ENCODE data around the gene C1orf232. TPM values are rescaled to one million over a fixed set of nuclear protein-coding genes. Genes with fewer than 3 reads are reported as not detected.

Gene C1orf232
- polyA plus RNA-seq, 3 donors: not detected

GRCh38 chr1:26161415-26162219, 7.1 kb downstream of the C1orf232 start:
- Histone ChIP-seq H3K4me3 (replicated peaks in 1 of 3; ENCODE audit: low read depth in 2 of 3, low read length in 3 of 3) (peak overlapping the region; percentile 26 to 75 (median 34)), H4K20me1 (ENCODE audit: insufficient read depth, low read length) (no peaks in the 10 kb centered on the region), H3K27me3 (ENCODE audit: control insufficient read depth in 2 of 2, insufficient read depth in 2 of 2, low read length in 2 of 2) (peaks cover 13 to 57% of the 10 kb centered on the region in 2 donors), H3K27ac (ENCODE audit: low read depth in 1 of 2, low read length in 2 of 2) (no peak overlapping the region), H2AFZ (ENCODE audit: insufficient read depth, low read depth, low read length, poor library complexity, severe bottlenecking) (peak overlapping the region; percentile 85), H3K79me2 (ENCODE audit: insufficient read depth, low read length) (no peaks in the 10 kb centered on the region), H3K9me3 (replicated peaks in 1 of 2; ENCODE audit: control insufficient read depth in 1 of 2, insufficient read depth in 1 of 2, low read length in 2 of 2) (no peaks in the 10 kb centered on the region), H3K9ac (ENCODE audit: insufficient read depth, low read length, poor library complexity, severe bottlenecking) (peak overlapping the region; percentile 40), H3K4me2 (replicated peaks; ENCODE audit: extremely low read depth, low read length, poor library complexity, severe bottlenecking) (peak overlapping the region; percentile 88), H3K36me3 (replicated peaks in 1 of 2; ENCODE audit: control insufficient read depth in 1 of 2, insufficient read depth in 2 of 2, low read length in 2 of 2) (no peaks in the 10 kb centered on the region), H3K4me1 (ENCODE audit: control insufficient read depth in 1 of 2, insufficient read depth in 2 of 2, low read length in 2 of 2) (peaks cover 22 to 31% of the 10 kb centered on the region in 2 donors)
- peak overlapping the region; percentile 74 to 92 for H3K4me3 Mint-ChIP-seq
- H3K4me1 Mint-ChIP-seq: peaks cover 22% of the 10 kb centered on the region
- 4% methylated on average over 98 of the region's 98 CpGs for WGBS (ENCODE audit: insufficient coverage)
- peak; percentile 43 to 61 (median 47) for DNase-seq
- H3K27me3 Mint-ChIP-seq (ENCODE audit: low read depth in 3 of 3): peaks cover 66 to 70% (median 67%) of the 10 kb centered on the region in 3 donors
- H3K27ac Mint-ChIP-seq: no peak overlapping the region
- TF ChIP-seq CTCF (IDR thresholded peaks at IDR 0.05): peak; percentile 9
- peaks cover 0 to 8% (median 0%) of the 10 kb centered on the region in 7 donors for H3K9me3 Mint-ChIP-seq
- peaks cover 0 to 2% of the 10 kb centered on the region in 2 donors for H3K36me3 Mint-ChIP-seq
- intact Hi-C loops (cut with micrococcal nuclease): loop anchor here in 1 of 2 donors (5.0 kb wide), 2 partner anchors 39 to 54 kb away; no protein-coding TSS in a partner anchor

GRCh38 chr1:26160527-26161414, 8.0 kb downstream of the C1orf232 start:
- Histone ChIP-seq H3K27me3 (ENCODE audit: control insufficient read depth in 2 of 2, insufficient read depth in 2 of 2, low read length in 2 of 2) (peaks cover 15 to 66% of the 10 kb centered on the region in 2 donors), H2AFZ (ENCODE audit: insufficient read depth, low read depth, low read length, poor library complexity, severe bottlenecking) (peak overlapping the region; percentile 85), H3K27ac (ENCODE audit: low read depth in 1 of 2, low read length in 2 of 2) (no peak overlapping the region), H3K79me2 (ENCODE audit: insufficient read depth, low read length) (no peaks in the 10 kb centered on the region), H3K4me2 (replicated peaks; ENCODE audit: extremely low read depth, low read length, poor library complexity, severe bottlenecking) (peak overlapping the region; percentile 88), H3K4me3 (replicated peaks in 1 of 3; ENCODE audit: low read depth in 2 of 3, low read length in 3 of 3) (peak overlapping the region in 1 of 3 experiments; percentile 75), H3K9me3 (replicated peaks in 1 of 2; ENCODE audit: control insufficient read depth in 1 of 2, insufficient read depth in 1 of 2, low read length in 2 of 2) (no peaks in the 10 kb centered on the region), H3K9ac (ENCODE audit: insufficient read depth, low read length, poor library complexity, severe bottlenecking) (peak overlapping the region; percentile 40), H3K4me1 (ENCODE audit: control insufficient read depth in 1 of 2, insufficient read depth in 2 of 2, low read length in 2 of 2) (peaks cover 22 to 31% of the 10 kb centered on the region in 2 donors), H3K36me3 (replicated peaks in 1 of 2; ENCODE audit: control insufficient read depth in 1 of 2, insufficient read depth in 2 of 2, low read length in 2 of 2) (no peaks in the 10 kb centered on the region), H4K20me1 (ENCODE audit: insufficient read depth, low read length) (no peaks in the 10 kb centered on the region)
- Mint-ChIP-seq H3K4me1 (peaks cover 23% of the 10 kb centered on the region), H3K9me3 (peaks cover 0 to 8% (median 0%) of the 10 kb centered on the region in 7 donors), H3K36me3 (peaks cover 0 to 2% of the 10 kb centered on the region in 2 donors), H3K27me3 (ENCODE audit: low read depth in 3 of 3) (peaks cover 70 to 79% (median 71%) of the 10 kb centered on the region in 3 donors), H3K4me3 (peak overlapping the region in 1 of 2 donors; percentile 85), H3K27ac (peak overlapping the region in 1 of 7 donors; percentile 70)
- WGBS (ENCODE audit: insufficient coverage): 68% methylated on average over 17 of the region's 18 CpGs
- intact Hi-C loops (cut with micrococcal nuclease): loop anchor here in 1 of 2 donors (5.0 kb wide), 2 partner anchors 38 to 53 kb away; no protein-coding TSS in a partner anchor
- DNase-seq: no peak
- no peak for TF ChIP-seq CTCF (IDR thresholded peaks at IDR 0.05)
